HG02885 (cell line): ENCODE data around the gene GLYR1.
"Not testable (repeated sequence)": the region's sequence is repeated elsewhere in the genome, so short reads cannot be mapped to it uniquely, and the experiment has no call there.

Experiments
- ATAC-seq: cut with Tn5 transposase; IDR thresholded peaks from one replicate; pipeline ENCODE4 v1.9.1; 2021; ENCODE audit warnings: mild to moderate bottlenecking; ENCODE audit not compliant: unreplicated experiment, poor library complexity

GLYR1 gene

DNA sequence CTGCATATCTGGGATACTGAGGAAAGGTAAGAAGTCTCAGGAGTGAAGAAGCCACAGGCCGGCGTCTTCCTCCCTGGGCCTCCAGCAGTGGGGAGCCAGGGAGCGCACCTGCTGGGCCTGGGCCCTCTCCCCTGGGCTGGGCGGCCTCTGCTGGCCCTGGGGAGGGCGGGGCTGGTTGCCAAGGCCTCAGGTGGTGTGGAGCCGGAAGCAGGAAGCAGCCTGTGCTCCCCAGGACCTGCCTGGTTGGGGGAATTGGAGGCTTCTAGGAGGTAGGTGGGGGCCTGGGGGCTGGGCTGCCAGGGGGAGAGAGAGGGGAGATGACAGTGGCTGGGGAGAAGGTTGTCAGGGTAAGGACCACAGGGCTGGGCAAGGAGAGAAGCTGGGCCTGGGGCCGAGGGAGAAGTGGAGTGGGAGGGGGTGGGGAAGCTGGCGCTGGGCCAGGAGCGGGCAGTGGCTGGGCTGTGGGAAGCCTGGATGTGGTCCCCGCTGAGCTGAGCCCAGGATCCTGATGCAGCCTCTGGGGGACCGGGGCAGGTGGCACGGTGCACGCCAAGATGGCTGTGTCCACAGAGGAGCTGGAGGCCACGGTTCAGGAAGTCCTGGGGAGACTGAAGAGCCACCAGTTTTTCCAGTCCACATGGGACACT lies 51.8 kb downstream of the GLYR1 start, which contains the start of gene SMIM22:
TSS of gene SMIM22 (plus strand) at position 189 of the 647 bp plus-strand sequence. CDS start at position 555, 366 bp downstream.
- ATAC-seq = no peak

DNA sequence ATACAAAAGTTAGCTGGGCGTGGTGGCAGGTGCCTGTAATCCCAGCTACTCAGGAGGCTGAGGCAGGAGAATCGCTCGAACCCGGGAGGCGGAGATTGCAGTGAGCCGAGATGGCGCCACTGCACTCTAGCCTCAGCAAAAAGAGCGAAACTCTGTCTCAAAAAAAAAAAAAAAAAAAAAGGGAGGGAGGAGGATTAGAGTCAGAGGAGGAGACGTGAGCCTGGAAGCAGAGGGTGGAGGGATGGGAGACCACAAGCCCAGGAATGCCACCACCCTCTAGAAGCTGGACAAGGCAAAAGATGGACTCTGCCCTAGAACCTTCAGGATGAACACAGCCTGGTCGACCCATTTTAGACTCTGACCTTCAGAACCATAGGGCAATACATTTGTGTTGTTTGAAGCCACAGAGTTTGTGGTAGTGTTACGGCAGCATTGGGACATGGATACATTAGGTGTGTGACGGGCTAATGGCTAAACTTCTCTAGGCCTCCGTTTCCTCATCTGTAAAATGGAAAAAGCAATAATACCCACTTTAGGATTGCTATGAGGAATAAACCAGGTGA lies 54.1 kb downstream of the GLYR1 start:
- no peak for ATAC-seq

DNA sequence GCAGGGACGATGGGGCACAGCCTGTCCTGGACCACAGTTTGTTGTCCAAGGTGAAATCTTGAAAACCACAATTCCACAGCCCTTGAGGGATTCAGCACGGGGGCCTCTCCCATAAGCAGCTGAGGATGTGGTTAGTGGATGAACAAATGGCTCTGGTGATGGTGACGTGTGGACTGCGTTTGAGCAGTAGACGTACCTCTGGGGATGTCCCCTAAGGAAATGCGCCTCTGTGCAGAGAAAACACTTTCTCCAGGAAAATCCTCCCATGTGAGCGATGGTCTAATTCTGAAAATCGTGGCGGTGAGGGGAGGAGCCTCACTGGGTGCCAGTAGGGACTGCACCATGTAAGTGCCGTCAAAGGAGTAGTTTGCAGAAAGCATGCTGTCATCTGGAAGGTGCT lies 56.2 kb downstream of the GLYR1 start:
- no peak for ATAC-seq

- ATAC-seq = no peak
These were observed 56.8 kb downstream of the GLYR1 start for GRCh38 chr16:4790261-4790660.

DNA sequence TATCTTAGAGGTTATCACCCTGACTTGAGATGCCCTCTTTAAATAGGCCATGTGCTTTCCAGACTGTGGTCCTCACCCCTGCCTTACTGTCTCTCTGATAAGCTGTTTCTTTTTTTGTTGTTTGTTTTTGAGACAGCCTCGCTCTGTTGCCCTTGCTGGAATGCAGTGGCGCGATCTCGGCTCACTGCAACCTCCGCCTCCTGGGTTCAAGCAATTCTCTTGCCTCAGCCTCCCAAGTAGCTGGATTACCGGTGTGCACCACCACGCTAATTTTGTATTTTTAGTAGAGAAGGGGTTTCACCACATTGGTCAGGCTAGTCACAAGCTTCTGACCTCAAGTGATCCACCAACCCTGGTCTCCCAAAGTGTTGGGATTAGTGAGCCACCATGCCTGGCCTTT lies 58.2 kb downstream of the GLYR1 start:
- ATAC-seq = no peak

- no peak for ATAC-seq
These were observed 58.6 kb downstream of the GLYR1 start for GRCh38 chr16:4788489-4788889.

DNA sequence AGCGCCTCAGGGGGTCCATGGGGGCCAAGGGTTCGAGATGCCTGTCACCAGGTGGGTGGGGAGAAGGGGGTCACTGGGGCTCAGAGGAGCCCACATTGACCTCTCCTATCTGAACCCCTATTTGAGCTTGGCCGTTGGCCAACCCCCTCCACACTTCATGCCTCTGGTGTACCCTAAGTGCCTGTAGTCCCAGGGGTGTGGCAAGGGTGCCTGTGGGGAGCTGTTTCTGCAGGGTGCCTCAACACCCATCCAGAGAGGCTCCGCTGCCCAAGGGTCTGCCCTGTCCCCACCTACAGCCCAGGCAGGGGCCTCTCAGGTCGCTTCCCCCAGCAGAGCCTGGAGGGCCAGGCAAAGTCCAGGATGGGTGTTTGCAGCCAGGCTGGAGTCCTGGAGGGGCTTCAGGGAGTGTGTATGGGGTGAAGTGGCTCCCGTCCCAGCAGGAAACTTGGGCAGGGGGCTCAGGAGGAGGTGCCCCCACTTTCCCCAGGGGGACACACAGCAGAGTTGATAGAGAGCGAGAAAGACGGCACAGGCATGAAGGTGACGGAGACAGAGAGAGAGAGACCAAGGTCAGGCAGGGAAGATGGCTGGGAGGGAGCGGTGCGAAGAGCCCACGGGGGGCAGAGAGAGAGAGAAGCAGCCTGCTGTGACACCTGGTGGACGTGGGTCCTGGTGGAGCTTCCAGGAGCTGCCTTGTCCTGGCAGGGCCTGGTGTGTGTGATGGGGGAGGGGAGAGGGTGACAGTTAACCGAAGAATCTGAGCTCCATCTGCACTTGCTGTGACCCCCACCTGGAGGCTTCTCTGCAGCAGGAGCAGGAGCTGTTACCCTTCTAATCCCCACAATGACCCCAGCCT lies 59.2 kb downstream of the GLYR1 start, which contains the start of gene SEPTIN12:
TSS of gene SEPTIN12 (minus strand) at position 719 of the 856 bp plus-strand sequence. CDS start at position 19, 700 bp downstream.
- no peak for ATAC-seq

- ATAC-seq = no peak
These were observed 60.0 kb downstream of the GLYR1 start for GRCh38 chr16:4787068-4787467.

- no peak for ATAC-seq
These were observed 61.2 kb downstream of the GLYR1 start for GRCh38 chr16:4785758-4786433.

- not testable (repeated sequence) for ATAC-seq
These were observed 62.6 kb downstream of the GLYR1 start for GRCh38 chr16:4784444-4784987.

GRCh38 chr16:4783951-4784336 lies 63.1 kb downstream of the GLYR1 start:
- ATAC-seq = no peak

- no peak for ATAC-seq
These were observed 63.7 kb downstream of the GLYR1 start for GRCh38 chr16:4783251-4783950.

DNA sequence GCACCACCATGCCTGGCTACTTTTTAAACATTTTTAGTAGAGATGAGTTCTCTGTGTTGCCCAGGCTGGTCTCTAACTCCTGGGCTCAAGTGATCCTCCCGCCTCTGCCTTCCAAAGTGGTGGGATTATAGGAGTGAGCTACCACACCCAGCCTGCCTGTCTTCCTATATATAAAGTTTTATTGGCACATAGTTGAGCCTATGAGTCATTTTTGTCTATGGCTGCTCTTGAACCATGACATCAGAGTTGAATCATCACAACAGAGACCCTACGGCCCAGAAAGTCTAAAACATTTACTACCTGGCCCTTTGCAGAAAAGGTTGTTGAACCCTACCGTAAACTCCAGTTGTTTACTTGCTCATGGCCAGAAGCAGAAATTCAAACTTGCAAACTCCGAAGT lies 66.9 kb downstream of the GLYR1 start:
- ATAC-seq = no peak

GRCh38 chr16:4778050-4778392 lies 69.1 kb downstream of the GLYR1 start:
- no peak for ATAC-seq

- ATAC-seq = no peak
These were observed 69.6 kb downstream of the GLYR1 start for GRCh38 chr16:4777339-4778049.

GRCh38 chr16:4776141-4776705 lies 70.9 kb downstream of the GLYR1 start:
- no peak for ATAC-seq

GRCh38 chr16:4775005-4775404 lies 72.1 kb downstream of the GLYR1 start:
- ATAC-seq = no peak

DNA sequence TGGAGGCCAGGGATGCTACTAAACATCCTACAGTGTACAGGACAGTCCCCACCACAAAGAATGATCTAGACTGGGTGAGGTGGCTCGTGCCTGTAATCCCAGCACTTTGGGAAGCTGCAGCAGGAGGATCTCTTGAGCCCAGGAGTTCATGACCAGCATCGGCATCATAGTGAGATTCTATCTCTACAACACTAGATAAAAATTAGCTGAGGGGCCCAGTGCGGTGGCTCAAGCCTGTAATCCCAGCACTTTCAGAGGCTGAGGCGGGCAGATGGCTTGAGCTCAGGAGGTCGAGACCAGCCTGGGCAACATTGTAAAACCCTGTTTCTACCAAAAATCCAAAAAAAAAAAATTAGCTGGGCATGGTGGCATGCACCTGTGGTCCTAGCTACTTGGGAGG lies 74.7 kb downstream of the GLYR1 start:
- ATAC-seq = no peak

DNA sequence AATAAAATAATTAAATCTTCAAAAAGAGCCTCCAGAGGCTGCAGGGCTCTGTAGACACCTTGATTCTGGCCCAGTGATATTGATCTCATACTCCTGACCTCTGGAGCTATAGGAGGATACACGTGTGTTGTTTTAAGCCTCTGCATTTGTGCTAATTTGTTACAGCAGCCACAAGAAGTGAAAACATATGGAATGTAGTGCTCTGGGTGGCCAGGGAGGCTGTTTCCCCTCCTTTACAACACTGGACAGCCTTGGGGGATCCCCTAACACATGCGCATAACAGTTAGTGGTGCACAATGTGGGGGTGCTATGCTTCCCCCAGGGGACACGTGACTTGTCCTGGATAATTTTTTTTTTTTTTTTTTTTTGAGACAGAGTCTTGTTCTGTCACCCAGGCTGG lies 75.4 kb downstream of the GLYR1 start:
- no peak for ATAC-seq
